ENCODE measurements around the gene NEK6.
A peak's percentile ranks its signal among the peaks of the same experiment; 100 is the strongest.

The NEK6 gene

GRCh38 chr9:124272118-124272517 lies 14.4 kb downstream of the NEK6 start:
- no peak overlapping the region for H3K4me3 ChIP-seq
- peak overlapping the region in 7 of 21 experiments; percentile 9 to 59 (median 37) for H3K27ac ChIP-seq

GRCh38 chr9:124272979-124273378 lies 15.2 kb downstream of the NEK6 start:
- no peak overlapping the region for H3K4me3 ChIP-seq
- peak overlapping the region in 6 of 21 experiments; percentile 2 to 53 (median 28) for H3K27ac ChIP-seq

GRCh38 chr9:124273427-124274160 lies 15.8 kb downstream of the NEK6 start:
- Histone ChIP-seq H3K4me3 (no peak overlapping the region), H3K27ac (peak overlapping the region in 7 of 21 experiments; percentile 1 to 57 (median 33))

GRCh38 chr9:124274226-124274625 lies 16.5 kb downstream of the NEK6 start:
- Histone ChIP-seq H3K27ac (peak overlapping the region in 6 of 21 experiments; percentile 1 to 57 (median 40)), H3K4me3 (no peak overlapping the region)

- H3K4me3 ChIP-seq: no peak overlapping the region
- peak overlapping the region in 4 of 21 experiments; percentile 1 to 57 (median 42) for H3K27ac ChIP-seq
These were observed 17.0 kb downstream of the NEK6 start for GRCh38 chr9:124274738-124275137.

- H3K27ac ChIP-seq: peak overlapping the region in 2 of 21 experiments; percentile 39
- H3K4me3 ChIP-seq: no peak overlapping the region
These were observed 19.7 kb downstream of the NEK6 start for GRCh38 chr9:124277420-124277819.

GRCh38 chr9:124278054-124278540 lies 20.3 kb downstream of the NEK6 start:
- Histone ChIP-seq H3K4me3 (no peak overlapping the region), H3K27ac (peak overlapping the region in 3 of 21 experiments; percentile 39 to 91 (median 60))

GRCh38 chr9:124279531-124280175 lies 21.9 kb downstream of the NEK6 start:
- Histone ChIP-seq H3K4me3 (no peak overlapping the region), H3K27ac (peak overlapping the region in 15 of 21 experiments; percentile 6 to 93 (median 60))

- Histone ChIP-seq H3K27ac (peak overlapping the region in 15 of 21 experiments; percentile 9 to 93 (median 60)), H3K4me3 (no peak overlapping the region)
These were observed 22.5 kb downstream of the NEK6 start for GRCh38 chr9:124280176-124280691.

GRCh38 chr9:124281931-124282371 lies 24.2 kb downstream of the NEK6 start:
- Histone ChIP-seq H3K27ac (peak overlapping the region in 20 of 21 experiments; percentile 13 to 93 (median 75)), H3K4me3 (no peak overlapping the region)

- Histone ChIP-seq H3K4me3 (no peak overlapping the region), H3K27ac (peak overlapping the region; percentile 13 to 93 (median 74))
These were observed 24.9 kb downstream of the NEK6 start for GRCh38 chr9:124282442-124283227.

- peak overlapping the region in 19 of 21 experiments; percentile 13 to 93 (median 76) for H3K27ac ChIP-seq
- H3K4me3 ChIP-seq: no peak overlapping the region
These were observed 25.6 kb downstream of the NEK6 start for GRCh38 chr9:124283228-124283814.

- peak overlapping the region in 18 of 21 experiments; percentile 23 to 93 (median 84) for H3K27ac ChIP-seq
- no peak overlapping the region for H3K4me3 ChIP-seq
These were observed 26.6 kb downstream of the NEK6 start for GRCh38 chr9:124284237-124284831.

GRCh38 chr9:124284940-124285441 lies 27.2 kb downstream of the NEK6 start:
- H3K27ac ChIP-seq: peak overlapping the region in 20 of 21 experiments; percentile 44 to 93 (median 82)
- H3K4me3 ChIP-seq: no peak overlapping the region

GRCh38 chr9:124285490-124285889 lies 27.7 kb downstream of the NEK6 start:
- Histone ChIP-seq H3K4me3 (no peak overlapping the region), H3K27ac (peak overlapping the region in 20 of 21 experiments; percentile 44 to 93 (median 82))

- Histone ChIP-seq H3K4me3 (no peak overlapping the region), H3K27ac (peak overlapping the region in 19 of 21 experiments; percentile 63 to 93 (median 83))
These were observed 28.1 kb downstream of the NEK6 start for GRCh38 chr9:124285903-124286291.

GRCh38 chr9:124286292-124286931 lies 28.7 kb downstream of the NEK6 start:
- no peak overlapping the region for H3K4me3 ChIP-seq

GRCh38 chr9:124290053-124290591 lies 32.4 kb downstream of the NEK6 start:
- H3K4me3 ChIP-seq: no peak overlapping the region
- H3K27ac ChIP-seq: peak overlapping the region in 11 of 21 experiments; percentile 10 to 59 (median 41)

More at GRCh38 chr9:124286292-124286931, 28.7 kb downstream of the NEK6 start:
- peak overlapping the region in 19 of 21 experiments; percentile 18 to 93 (median 83) for H3K27ac ChIP-seq

All from skin epidermis (tissue), 12 donors.